ENCODE results near the gene MPP3.
A peak's percentile ranks its signal among the peaks of the same experiment; 100 is the strongest.

MPP3 gene

DNA sequence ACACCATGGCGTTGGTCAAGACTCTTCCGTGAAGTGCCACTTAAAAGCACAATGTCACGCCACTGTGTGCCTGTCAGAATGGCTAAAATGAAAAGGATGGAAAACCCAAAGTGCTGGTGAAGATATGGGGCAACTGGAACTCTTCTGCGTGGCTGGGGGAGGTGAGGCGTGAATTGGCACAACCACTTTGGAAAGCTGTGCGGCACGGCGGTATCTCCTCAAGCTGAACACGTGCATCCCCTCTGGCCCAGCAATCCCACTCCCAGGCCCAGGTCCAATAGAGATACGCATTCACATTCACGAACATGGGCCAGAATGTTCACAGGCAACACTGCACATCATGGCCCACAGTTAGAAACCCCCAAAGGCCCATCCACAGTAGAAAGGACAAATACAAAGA is 63.1 kb downstream of the MPP3 start:
- DNase-seq, result no peak

DNA sequence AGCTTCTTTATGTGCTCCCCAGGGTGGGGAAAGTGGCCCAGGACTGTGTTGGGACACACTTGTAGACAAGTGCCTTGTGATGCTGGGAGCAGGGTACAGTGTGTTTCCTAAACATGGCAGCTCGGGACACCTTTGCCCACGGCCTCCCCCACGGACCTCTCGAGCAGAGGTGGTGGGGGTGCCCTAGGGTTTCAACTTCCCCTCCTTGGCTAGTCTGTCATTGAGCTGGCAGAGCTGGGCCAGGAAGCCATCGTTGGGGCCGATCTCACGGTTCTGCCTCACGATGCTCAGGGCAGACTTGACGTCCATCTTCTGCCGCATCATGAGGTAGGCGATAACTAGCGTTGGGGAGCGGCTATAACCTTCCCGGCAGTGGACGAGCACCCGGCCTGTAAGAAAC is 63.5 kb downstream of the MPP3 start:
- no peak for DNase-seq

DNA sequence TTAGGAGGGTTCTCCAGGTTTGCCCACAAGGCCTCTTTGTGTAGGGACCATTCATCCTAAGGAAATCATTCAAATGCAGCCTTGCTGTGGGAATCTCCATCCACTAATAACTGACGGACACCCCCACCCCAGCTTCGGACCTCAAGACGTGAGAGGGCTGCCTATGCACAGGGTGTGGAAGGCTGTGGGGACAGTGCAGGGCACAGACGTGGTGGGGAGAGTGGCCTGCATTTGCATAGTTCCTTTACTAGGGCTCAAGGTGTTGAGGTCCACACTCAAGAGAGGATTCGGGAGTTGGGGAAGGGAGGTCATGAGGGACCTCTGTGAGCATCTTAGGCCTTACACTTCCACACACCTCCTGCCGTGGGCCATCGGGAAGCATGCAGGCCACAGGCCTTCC is 64.0 kb downstream of the MPP3 start:
- DNase-seq, result no peak

DNA sequence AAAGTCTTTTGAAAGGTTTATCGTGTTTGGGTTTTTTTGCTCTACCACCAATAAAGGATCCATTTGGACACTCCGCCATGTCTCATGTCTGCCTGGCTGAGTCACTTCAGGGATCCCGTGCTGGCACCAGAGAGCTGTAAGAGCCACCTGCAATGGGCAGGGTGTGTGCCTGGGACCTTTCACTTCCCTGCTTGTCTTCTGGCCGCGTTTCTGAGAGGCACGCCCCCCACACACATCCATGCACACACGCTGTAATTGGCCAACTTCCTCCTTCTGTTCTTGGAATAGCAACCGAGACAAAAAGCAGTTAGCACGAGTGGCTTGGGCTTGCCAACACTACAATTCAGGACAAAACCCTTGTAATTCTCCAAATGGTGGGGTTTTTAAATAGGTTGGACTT is 64.6 kb downstream of the MPP3 start:
- DNase-seq, result no peak

DNA sequence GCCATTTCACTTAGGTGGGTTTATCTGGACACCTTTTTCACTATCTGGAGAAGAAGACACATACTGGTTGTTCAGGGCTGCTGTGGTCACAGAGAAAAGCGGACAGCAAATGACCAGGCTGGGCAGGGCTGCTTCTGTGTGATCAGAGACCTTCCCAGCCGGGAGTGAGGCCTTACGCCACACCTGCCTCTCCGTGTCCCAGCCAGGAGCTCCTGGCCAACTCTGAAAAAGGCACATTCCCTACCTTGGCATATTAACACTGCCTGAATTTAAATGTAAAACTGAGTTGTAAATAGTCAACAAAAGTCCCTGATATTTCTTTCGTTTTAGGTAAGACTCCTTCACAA is 65.3 kb downstream of the MPP3 start:
- no peak for DNase-seq

DNA sequence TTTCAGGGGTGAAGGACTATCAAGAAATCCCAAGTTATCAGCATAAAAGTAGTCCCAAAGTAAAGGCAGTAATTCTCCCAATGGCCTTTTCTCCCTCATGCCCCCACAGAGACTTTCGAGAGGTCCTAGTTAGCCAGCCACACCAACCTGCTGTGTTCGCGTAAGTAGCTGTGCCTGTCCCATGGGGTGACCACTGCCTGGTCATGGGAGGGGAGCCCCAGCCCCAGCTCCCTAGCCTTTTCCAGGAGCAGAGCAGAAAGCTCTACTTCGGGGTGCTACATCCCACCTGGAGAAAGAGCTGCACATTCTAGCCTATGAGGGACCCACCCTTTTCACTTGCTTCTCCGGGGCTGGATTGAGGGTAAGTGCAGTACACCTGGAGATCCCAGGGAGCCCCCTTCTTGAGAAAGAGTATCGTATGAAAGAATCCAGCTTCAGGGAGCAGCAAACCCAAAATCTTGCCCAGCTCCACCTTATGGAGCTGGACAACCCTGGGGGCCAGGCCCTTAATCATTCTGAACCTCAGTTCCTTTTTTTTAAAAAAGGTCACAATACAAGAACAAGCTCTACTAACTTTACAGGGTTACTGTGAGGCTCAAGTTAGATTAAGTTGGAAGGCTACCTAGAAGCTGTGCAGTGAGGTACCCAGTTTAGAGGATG is 65.8 kb downstream of the MPP3 start:
- DNase-seq, result no peak

DNA sequence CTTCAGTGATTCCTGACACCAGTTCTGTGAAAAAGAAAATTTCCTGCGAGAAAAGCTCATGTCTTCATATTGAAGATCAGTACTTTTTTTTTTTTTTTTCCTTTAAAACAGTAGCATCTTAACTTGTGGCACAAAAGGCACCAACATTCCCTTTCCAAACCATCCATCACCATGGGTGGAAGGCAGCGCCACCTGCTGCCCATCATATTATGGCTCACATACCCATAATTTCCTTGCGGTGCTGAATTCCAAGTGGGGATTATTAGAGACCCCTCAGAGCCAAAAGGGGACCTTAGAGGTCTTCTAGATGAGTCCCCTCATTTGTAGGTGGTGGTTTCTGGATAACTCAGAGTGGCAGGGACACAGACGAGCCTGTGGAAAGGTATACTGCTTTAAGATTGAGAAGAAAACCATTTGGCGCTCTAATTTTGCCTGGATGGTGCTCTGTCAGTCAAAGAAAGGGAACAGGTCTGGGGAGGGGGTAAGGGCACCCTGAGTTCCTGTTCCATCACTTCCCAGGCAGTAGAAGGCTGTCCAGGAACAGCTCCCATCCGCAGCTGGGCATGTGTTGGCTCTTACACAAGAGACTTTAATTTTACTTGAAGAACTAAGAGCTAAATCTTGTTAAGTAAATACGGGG is 66.4 kb downstream of the MPP3 start:
- peak; percentile 55 for DNase-seq

DNA sequence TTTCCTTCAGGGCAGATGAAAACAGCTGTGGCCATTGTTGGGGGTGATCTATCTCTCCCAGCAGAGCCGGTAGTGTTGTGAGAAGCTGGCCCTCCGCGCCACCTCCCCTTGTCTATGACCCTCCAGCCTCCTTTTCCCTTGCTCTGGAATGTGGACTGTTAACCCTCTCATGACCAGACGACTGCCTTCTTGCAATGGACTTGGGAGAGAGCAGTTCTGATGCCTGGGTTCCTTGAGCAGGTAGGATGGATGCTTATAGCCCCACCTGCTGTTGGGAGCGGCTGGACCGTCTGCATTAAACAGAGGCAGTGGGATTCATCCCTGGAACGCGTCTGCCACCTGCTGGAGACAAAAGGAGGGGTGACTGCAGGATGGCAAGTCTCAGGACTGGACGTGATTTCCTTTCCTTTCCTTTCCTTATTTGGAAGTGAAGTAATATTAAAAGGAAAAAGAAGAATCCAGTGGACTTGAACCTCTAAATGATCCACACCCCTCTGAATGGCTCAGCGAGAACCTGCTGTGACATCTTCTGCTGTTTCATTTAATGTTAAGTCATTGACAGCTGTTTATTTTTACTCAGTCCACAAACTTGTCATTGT is 72.6 kb downstream of the MPP3 start:
- DNase-seq, result peak; percentile 91

DNA sequence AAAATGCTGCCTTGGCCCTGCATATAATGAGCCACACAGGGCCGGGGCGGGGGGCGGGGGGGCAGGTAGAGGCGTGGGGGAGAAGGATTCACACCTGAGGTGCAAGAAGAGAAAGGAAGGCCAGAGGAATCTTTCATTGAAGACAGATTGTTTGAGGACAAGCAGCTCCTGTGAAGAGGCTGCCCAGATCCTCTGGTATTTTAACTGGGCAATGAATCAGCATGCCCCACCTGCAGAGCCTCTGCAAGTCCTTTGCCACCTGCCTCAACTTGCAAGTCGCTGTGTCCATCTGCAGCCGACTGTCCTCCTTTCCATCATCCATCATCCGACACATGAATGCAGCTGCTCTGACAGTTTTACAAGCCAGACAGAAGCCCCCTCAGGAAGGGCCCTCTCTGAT is 73.1 kb downstream of the MPP3 start:
- DNase-seq, result no peak

DNA sequence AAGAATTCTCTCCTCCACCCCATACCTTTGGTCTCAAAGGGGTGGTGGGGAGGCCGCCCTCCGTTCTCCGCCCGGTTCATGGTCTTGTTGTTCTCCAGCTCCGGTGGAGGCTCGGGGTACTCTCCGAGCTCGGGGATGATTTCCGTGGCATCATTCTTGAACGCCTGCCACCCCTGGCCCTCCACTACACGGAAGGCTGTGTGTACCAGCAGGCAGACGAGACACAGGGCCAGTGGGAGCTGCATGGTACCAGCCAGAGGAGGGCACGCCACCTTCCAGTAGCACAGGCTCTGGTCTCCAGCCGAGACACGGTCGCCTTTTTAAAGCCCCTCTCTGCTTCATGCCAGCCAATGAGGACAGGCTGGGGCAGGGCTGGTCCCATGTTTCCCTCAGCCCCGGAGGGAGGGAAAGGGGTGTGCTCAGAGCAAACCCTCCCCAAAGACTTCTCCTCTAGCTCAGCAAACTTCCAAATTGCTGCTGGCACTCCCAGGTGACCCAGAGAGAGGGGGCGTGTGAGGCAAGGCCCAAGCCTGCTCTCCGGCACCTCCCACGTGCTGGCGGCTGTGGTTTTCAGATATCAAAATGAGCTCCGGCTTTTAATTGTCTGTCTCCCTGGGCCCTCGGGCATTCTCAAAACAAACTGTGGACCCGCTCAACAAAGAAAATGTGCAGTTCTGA is 74.3 kb downstream of the MPP3 start, which contains the start of gene SOST:
TSS of gene SOST (minus strand) at position 295 of the 678 bp plus-strand sequence. CDS start at position 245, 50 bp downstream.
- DNase-seq, result no peak

DNA sequence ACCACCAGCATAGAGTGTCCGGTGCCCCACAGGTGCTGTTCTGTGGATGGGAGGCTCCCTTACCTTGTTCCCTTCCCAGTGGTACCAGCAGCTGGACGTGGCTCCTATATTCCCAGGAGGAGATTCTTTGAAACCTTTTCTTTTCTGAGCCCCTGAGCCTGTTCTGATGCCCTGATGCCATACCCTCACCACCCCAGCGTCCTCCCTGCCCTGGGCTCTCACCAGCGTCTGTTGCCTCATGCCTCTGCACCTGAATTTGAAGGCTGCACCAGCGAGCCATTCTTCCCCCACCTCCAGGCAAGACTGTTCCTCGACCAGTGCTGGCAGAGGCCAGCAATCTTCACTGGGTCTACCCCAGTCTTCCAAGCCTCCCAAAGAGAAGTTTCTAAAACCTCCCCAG is 74.9 kb downstream of the MPP3 start:
- DNase-seq, result no peak

DNA sequence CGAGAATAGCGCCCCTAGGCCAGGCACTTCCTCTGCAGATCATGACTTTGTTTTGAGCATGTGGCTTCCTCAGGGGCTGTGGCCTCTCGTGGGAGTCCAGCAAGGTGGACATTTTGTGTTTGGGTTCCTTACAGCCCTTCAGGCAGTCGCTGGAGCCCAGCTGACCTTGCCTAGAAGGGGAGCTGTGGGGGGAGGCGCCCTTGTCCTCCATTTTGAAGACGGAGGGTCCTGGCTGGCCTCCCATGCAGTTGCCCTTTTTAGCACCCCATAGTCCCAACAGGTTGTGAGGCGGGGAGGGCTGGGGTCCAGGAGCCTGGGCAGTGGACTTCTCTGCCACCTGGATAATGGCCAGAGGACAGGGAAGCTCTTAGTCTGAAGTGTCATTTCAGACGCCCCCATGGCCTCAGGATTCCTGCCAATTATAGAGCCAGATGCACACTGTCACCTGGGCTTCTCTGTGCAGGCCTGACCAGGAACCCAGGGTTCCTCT is 75.7 kb downstream of the MPP3 start:
- no peak for DNase-seq

DNA sequence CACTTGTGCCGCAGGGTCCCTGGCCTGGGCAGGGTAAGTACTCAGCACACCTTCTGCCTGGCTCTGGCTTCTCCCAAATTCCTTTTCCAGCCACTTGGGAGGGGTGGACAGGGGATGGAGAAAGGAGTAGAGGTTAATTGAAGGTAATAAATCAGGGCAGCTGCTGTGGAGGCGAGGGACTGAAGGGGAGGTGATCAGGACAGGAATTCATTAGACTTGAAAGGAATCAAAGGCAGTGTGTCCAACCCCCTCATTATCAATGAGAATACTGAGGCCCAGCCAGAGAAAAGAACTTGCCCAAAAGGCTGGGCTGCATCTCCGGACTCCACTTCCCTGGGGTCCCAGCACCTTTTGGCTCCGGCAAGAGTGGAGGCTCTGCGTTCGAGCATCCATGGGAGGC is 76.7 kb downstream of the MPP3 start:
- DNase-seq, result no peak

DNA sequence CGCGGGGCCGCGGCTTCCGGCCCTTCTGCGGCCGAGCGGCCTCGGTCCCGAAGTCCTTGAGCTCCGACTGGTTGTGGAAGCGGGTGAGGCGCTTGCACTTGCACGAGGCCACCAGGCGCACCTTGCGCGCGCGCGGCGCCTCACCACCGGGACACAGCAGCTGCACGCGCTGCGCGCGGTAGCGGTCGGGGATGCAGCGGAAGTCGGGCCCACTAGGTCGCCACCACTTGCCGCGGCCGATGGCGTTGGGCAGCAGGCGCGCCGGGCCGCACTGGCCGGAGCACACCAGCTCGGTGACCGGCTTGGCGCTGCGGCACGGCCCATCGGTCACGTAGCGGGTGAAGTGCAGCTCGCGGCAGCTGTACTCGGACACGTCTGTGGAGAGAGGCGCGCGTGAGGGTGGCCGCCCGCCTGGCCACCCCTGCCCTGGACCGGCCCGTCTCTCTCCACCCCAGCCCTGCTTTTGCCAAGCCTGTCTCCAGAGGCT is 77.5 kb downstream of the MPP3 start:
- DNase-seq, result no peak

DNA sequence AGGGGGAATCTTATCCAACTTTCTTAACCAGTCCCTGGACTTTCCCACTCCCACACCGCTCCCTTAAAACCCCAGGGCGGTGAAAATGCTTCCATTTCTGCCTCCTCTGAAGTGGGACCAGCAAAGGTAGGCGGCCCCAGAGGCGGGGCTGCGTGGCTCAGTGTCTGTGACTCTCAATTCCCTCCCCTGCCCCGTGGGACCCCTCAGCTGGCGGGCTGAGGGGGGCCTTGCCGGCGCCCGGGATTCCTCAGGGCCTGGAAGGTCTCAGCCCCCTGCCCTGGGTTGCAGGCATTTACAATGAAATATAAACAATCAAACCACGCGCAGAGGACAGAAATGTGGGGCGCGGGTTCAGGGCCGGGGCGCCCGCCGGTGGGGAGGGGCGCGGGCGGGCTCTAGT is 78.0 kb downstream of the MPP3 start:
- no peak for DNase-seq

DNA sequence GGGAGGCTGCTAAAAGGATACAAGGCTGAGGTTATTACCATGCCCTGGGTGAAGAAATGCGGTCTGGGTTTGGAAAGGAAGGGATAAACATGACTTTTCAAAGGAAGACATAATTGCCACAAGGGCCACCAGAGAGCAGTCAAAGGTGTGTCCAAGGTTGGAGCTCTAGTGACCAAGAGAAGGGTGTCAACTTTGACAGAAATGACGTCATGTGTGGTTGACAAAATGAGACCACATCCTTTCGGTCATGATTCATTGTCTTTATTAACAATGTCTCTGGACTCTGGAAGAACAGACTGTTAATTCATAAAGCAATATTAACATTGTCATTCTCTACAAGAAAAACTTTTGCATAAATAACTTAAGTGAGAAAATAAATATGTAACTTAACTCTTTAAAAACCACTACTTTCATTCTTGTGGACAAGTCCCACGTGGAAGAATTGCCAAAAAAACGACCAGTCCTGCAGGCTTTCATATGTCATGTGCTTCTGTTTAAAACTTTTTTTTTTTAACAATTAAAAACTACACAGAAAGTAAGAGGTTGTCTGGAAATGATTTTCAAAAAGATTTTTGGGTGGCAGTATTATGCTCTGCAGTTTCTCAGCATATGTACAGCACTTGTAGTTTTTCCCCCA is 79.3 kb downstream of the MPP3 start:
- no peak for DNase-seq
